ENCODE measurements around the gene TLCD1.

- no peak for TF ChIP-seq CTCF (IDR thresholded peaks at IDR 0.05; ENCODE audit: extremely low read depth in 1 of 2, insufficient read depth in 1 of 2, low read depth in 1 of 2, low read length in 2 of 2)
- no peak for TF ChIP-seq POLR2A (IDR thresholded peaks at IDR 0.05; ENCODE audit: low read depth, low read length)
- TF ChIP-seq MYC (IDR thresholded peaks at IDR 0.05; ENCODE audit: low read depth, low read length): no peak
- TF ChIP-seq GATA2 (IDR thresholded peaks at IDR 0.05; ENCODE audit: insufficient read depth, insufficient read length, low read depth, low read length): no peak
Observed at GRCh38 chr17:28756049-28756804, 30.2 kb upstream of the TLCD1 start.
